Hematopoietic multipotent progenitor cell treated with erythropoietin and hydrocortisone succinate and interleukin-3 and kit ligand, for 17 days (in vitro differentiated cells): ENCODE measurements around the gene TM9SF3.

Experiments
- DNase-seq: peaks from one replicate; pipeline ENCODE4 v3.0.0-alpha.2; 2015; ENCODE audit warnings: low spot score

TM9SF3 gene

DNA sequence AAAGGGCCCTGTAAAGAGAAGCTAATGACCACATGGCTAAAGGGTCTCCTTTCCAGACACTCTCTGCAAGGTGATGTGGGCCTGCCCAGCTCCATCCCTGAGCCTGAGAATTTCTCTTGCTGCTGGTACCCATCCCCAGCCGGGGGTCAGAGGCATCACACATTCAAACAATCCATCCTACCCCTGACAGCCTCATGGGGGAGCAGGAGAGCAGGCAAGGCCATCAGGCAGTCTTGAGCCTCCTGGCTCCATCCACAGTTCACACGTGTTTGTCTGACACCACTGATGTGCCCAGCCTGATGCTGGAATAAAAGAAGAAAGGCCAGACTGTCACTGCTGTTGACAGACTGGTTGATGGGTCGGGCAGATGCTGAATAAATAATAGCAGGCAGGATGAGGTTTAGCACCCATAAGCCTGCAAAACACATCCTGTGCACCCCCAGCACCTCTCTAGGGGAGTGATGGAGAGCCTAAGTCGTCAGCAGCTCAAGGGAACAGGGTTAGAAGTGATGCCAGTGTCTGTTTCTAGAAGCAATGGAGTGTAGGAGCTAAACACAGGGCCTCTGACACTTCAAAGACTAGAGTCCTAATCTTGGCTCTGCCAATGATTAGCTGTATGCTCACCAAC, 116.6 kb downstream of the TM9SF3 start:
- no peak for DNase-seq

DNA sequence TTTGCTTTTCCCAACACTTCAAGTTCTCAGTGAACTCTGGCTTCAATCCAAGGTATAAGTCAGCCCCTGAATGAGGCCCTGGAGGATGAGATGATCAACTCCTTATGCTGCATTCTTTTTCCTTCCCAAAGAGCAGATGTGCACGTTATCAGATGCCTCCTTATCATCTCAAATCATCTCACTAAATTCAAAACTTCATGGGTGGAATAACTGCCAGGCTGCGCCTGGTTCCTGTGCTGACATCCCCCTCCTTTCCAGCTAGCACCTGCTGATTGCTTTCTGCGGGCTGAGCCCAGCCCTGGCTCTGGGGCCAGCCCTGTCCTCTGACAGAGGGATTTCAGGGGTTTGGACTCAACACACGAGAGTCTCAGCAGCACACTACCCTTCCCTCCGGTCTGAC, 118.0 kb downstream of the TM9SF3 start:
- no peak for DNase-seq
